ENCODE results near the gene ADAT3.
"Not testable (repeated sequence)": the region's sequence is repeated elsewhere in the genome, so short reads cannot be mapped to it uniquely, and the experiment has no call there.

ADAT3 gene

GRCh38 chr19:1875646-1876495 is 29.3 kb upstream of the ADAT3 start:
- H3K9me3 ChIP-seq (ENCODE audit: control insufficient read depth, low read length), result no peaks in the 10 kb centered on the region
- no peaks in the 10 kb centered on the region for H3K36me3 ChIP-seq (ENCODE audit: control insufficient read depth, insufficient read depth, low read length)
- 0% methylated on average over 87 of the region's 87 CpGs for WGBS, 2 experiments
- peaks cover 12% of the 10 kb centered on the region for H3K4me1 ChIP-seq (ENCODE audit: control insufficient read depth, insufficient read depth, low read length)
- peaks cover 4% of the 10 kb centered on the region for H3K27me3 ChIP-seq (ENCODE audit: control insufficient read depth, insufficient read depth, low read length, poor library complexity, severe bottlenecking)
- H3K4me3 ChIP-seq (ENCODE audit: insufficient read depth, low read depth, low read length), result peak overlapping the region; percentile 57
- H3K27ac ChIP-seq (ENCODE audit: insufficient read depth, low read depth, low read length, poor library complexity, severe bottlenecking), result peak overlapping the region; percentile 56

DNA sequence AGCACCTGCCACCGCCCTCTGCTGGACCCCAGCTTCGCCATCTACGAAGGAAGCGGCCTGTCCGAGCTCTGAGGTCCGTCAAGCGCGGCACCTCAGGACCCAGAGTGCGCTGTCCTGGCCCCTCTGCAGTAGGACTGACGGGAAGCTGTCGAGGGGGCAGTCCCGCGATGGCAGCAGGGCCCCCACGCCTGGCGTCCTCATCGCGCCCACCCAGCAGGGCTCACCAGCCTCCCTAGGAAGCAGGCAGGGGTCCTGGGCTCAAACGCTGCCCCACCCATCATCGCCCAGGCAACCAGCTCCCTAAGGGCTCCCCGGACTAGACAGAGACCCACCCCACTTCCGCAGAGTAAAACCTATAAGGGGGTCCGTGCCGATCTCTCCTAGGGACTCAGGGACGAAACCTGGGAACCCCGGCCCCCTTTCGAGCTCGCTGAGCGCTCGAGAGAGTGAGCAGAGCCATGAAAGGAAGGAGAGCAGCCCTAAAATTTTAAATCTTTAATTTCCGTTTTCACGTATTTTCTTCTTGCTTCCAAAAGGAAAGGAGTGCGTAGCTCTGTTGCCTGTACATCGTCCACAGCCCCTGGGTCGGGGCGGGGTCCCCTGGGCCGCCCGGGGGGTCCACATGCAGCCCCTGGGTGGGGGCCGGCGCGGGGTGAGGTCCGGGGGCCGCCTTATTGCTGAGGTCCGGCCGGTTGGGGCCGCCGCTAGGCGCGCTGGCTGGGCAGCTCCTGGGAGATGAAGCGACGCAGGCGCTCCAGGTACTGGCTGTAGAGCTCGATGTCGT is 28.5 kb upstream of the ADAT3 start:
- Histone ChIP-seq H3K4me1 (ENCODE audit: control insufficient read depth, insufficient read depth, low read length) (peaks cover 13% of the 10 kb centered on the region), H3K27ac (ENCODE audit: insufficient read depth, low read depth, low read length, poor library complexity, severe bottlenecking) (peak overlapping the region; percentile 56), H3K4me3 (ENCODE audit: insufficient read depth, low read depth, low read length) (peak overlapping the region; percentile 57)
- WGBS, 2 experiments, result 8 to 9% methylated on average over 37 to 40 of the region's 53 CpGs
- H3K27me3 ChIP-seq (ENCODE audit: control insufficient read depth, insufficient read depth, low read length, poor library complexity, severe bottlenecking); H3K36me3 ChIP-seq (ENCODE audit: control insufficient read depth, insufficient read depth, low read length); H3K9me3 ChIP-seq (ENCODE audit: control insufficient read depth, low read length): not testable (repeated sequence)

- WGBS, 2 experiments, result 19 to 23% methylated on average over 35 to 40 of the region's 47 CpGs
- H3K4me3 ChIP-seq (ENCODE audit: insufficient read depth, low read depth, low read length); H3K9me3 ChIP-seq (ENCODE audit: control insufficient read depth, low read length); H3K36me3 ChIP-seq (ENCODE audit: control insufficient read depth, insufficient read depth, low read length); H3K27me3 ChIP-seq (ENCODE audit: control insufficient read depth, insufficient read depth, low read length, poor library complexity, severe bottlenecking); H3K27ac ChIP-seq (ENCODE audit: insufficient read depth, low read depth, low read length, poor library complexity, severe bottlenecking): not testable (repeated sequence)
- H3K4me1 ChIP-seq (ENCODE audit: control insufficient read depth, insufficient read depth, low read length), result peaks cover 18% of the 10 kb centered on the region
Observed at GRCh38 chr19:1877280-1877660, 27.9 kb upstream of the ADAT3 start.

DNA sequence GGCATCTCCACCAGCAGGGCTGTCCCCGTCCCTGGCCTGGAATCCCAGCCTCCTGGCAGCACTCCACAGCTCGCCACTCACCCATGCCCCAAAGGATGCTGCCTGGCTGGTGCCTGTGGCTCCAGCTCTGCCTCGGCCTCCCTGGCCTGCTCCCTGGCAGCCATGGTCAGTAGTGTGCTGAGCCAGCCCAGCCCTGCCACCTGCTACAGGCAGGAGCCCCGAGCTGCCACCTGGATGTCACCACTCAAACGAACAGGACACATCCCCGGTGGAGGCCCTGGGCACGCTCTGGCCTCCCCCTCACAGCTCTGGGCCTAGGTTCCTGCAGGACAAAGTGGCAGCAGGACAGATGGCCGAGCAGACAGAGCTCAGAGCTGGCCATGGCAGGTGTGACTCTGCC is 26.6 kb upstream of the ADAT3 start:
- not testable (repeated sequence) for H3K27me3 ChIP-seq (ENCODE audit: control insufficient read depth, insufficient read depth, low read length, poor library complexity, severe bottlenecking); H3K27ac ChIP-seq (ENCODE audit: insufficient read depth, low read depth, low read length, poor library complexity, severe bottlenecking); H3K9me3 ChIP-seq (ENCODE audit: control insufficient read depth, low read length); H3K4me3 ChIP-seq (ENCODE audit: insufficient read depth, low read depth, low read length); H3K36me3 ChIP-seq (ENCODE audit: control insufficient read depth, insufficient read depth, low read length)
- 91 to 95% methylated on average over 8 of the region's 8 CpGs for WGBS, 2 experiments
- H3K4me1 ChIP-seq (ENCODE audit: control insufficient read depth, insufficient read depth, low read length), result peaks cover 30% of the 10 kb centered on the region

GRCh38 chr19:1879982-1880381 is 25.2 kb upstream of the ADAT3 start:
- WGBS, 2 experiments, result 94 to 96% methylated on average over 17 of the region's 17 CpGs
- peaks cover 29% of the 10 kb centered on the region for H3K4me1 ChIP-seq (ENCODE audit: control insufficient read depth, insufficient read depth, low read length)
- not testable (repeated sequence) for H3K36me3 ChIP-seq (ENCODE audit: control insufficient read depth, insufficient read depth, low read length); H3K4me3 ChIP-seq (ENCODE audit: insufficient read depth, low read depth, low read length); H3K9me3 ChIP-seq (ENCODE audit: control insufficient read depth, low read length); H3K27ac ChIP-seq (ENCODE audit: insufficient read depth, low read depth, low read length, poor library complexity, severe bottlenecking); H3K27me3 ChIP-seq (ENCODE audit: control insufficient read depth, insufficient read depth, low read length, poor library complexity, severe bottlenecking)

DNA sequence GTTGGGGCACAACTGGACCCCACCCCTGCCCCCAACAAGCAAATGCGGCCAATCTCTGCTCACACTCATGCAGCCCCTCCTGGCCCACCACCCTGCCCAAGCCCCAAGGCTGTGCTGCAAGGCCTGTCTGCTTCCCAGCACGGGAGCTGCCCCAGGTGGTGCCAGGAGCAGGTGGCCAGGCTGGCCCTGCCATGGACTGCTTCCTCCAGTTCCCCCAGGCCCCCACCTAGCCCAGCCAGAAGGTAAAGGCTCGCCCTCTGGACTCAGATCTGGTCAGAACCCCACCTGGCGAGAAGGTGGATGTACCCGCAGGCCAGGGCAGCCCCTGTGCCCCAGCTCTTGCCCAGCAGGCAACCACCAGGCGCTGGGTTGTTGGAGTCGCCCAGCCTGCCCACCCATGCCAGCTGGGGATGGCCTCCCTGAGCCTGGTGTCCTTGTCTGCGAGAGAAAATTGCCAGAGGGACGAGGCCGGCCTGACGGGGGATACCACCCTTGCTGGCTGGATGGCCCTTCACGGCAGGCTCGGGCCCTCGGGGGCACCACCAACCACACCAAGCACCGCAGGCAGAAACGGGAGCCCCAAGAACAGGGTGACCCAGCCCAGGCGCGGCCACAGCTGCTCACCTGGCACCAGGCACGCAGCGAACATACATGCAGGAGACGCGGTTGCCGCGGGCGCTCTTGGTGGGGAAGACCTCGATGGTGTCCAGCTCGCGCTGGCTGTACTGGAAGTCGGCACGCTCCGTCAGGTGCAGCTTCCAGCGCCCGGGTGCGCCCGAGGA is 24.4 kb upstream of the ADAT3 start:
- H3K9me3 ChIP-seq (ENCODE audit: control insufficient read depth, low read length), result no peaks in the 10 kb centered on the region
- H3K36me3 ChIP-seq (ENCODE audit: control insufficient read depth, insufficient read depth, low read length), result no peaks in the 10 kb centered on the region
- H3K4me3 ChIP-seq (ENCODE audit: insufficient read depth, low read depth, low read length), result no peak overlapping the region
- H3K4me1 ChIP-seq (ENCODE audit: control insufficient read depth, insufficient read depth, low read length), result peaks cover 27% of the 10 kb centered on the region
- peaks cover 4% of the 10 kb centered on the region for H3K27me3 ChIP-seq (ENCODE audit: control insufficient read depth, insufficient read depth, low read length, poor library complexity, severe bottlenecking)
- WGBS, 2 experiments, result 93 to 95% methylated on average over 31 to 34 of the region's 35 CpGs
- H3K27ac ChIP-seq (ENCODE audit: insufficient read depth, low read depth, low read length, poor library complexity, severe bottlenecking), result no peak overlapping the region

GRCh38 chr19:1881393-1882088 is 23.7 kb upstream of the ADAT3 start:
- H3K9me3 ChIP-seq (ENCODE audit: control insufficient read depth, low read length); H3K27ac ChIP-seq (ENCODE audit: insufficient read depth, low read depth, low read length, poor library complexity, severe bottlenecking); H3K4me3 ChIP-seq (ENCODE audit: insufficient read depth, low read depth, low read length); H3K36me3 ChIP-seq (ENCODE audit: control insufficient read depth, insufficient read depth, low read length); H3K27me3 ChIP-seq (ENCODE audit: control insufficient read depth, insufficient read depth, low read length, poor library complexity, severe bottlenecking): not testable (repeated sequence)
- WGBS, 2 experiments, result 94% methylated on average over 40 to 43 of the region's 44 CpGs
- H3K4me1 ChIP-seq (ENCODE audit: control insufficient read depth, insufficient read depth, low read length), result peaks cover 27% of the 10 kb centered on the region

- H3K4me3 ChIP-seq (ENCODE audit: insufficient read depth, low read depth, low read length), result no peak overlapping the region
- no peak overlapping the region for H3K27ac ChIP-seq (ENCODE audit: insufficient read depth, low read depth, low read length, poor library complexity, severe bottlenecking)
- H3K4me1 ChIP-seq (ENCODE audit: control insufficient read depth, insufficient read depth, low read length), result peaks cover 32% of the 10 kb centered on the region
- H3K27me3 ChIP-seq (ENCODE audit: control insufficient read depth, insufficient read depth, low read length, poor library complexity, severe bottlenecking), result no peaks in the 10 kb centered on the region
- WGBS, 2 experiments, result 80 to 84% methylated on average over 29 to 31 of the region's 31 CpGs
- no peaks in the 10 kb centered on the region for H3K9me3 ChIP-seq (ENCODE audit: control insufficient read depth, low read length)
- no peaks in the 10 kb centered on the region for H3K36me3 ChIP-seq (ENCODE audit: control insufficient read depth, insufficient read depth, low read length)
Observed at GRCh38 chr19:1882089-1882785, 23.0 kb upstream of the ADAT3 start.

DNA sequence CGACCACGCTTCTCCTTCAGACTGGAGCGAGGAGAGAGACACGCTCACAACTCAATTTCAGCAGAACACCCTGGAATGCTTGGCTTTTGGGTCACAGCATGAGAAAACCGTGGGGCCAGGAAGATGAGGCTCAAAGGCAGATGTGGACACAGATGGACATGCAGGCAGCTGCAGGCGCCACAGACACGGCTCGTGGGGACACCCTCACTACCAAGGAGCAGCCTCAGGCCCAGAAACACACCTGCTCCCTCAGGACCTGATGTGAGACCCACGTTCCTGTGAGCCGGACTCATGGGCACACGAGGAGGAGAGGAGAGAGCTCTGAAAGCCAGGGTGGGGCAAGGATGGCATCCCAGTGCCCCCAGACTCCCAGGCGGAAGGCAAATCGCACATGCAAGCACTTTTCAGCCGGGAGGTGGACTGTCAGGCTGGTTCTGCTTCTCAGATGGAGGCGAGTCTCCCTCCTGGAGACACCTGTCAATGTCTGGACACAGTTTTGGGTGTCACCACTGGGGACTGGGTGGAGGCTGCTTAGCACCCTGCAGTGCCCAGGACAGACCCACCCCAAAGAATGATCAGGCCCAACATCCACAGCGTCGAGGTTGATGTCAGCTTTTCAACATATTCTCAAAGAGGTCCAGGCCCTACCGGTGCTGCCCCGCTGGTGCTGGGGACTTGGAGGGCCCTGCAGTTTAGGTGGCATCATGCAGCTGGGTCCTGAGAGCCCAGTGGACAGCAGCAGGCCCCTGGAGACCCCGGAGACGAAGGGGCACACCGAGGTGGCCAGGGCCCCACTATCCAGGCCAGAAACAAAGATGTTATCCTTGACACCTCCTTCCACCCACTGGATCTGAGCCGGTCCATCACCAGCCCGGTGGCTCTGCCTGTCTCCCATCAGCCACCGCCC is 22.2 kb upstream of the ADAT3 start:
- peaks cover 40% of the 10 kb centered on the region for H3K4me1 ChIP-seq (ENCODE audit: control insufficient read depth, insufficient read depth, low read length)
- WGBS, 2 experiments, result 89% methylated on average over 25 of the region's 25 CpGs
- no peaks in the 10 kb centered on the region for H3K36me3 ChIP-seq (ENCODE audit: control insufficient read depth, insufficient read depth, low read length)
- H3K27me3 ChIP-seq (ENCODE audit: control insufficient read depth, insufficient read depth, low read length, poor library complexity, severe bottlenecking), result no peaks in the 10 kb centered on the region
- no peaks in the 10 kb centered on the region for H3K9me3 ChIP-seq (ENCODE audit: control insufficient read depth, low read length)
- H3K4me3 ChIP-seq (ENCODE audit: insufficient read depth, low read depth, low read length), result peak overlapping the region; percentile 87
- H3K27ac ChIP-seq (ENCODE audit: insufficient read depth, low read depth, low read length, poor library complexity, severe bottlenecking), result no peak overlapping the region

Data from ectodermal cell (in vitro differentiated cells).